Measurements from ENCODE around the gene SAMD4B. TPM values are rescaled to one million over a fixed set of nuclear protein-coding genes. Genes with fewer than 3 reads are reported as not detected.
A peak's percentile ranks its signal among the peaks of the same experiment; 100 is the strongest.

SAMD4B gene
- total and polyA plus RNA-seq, 8 donors, result 49.9 to 136 (median 66.2) TPM

DNA sequence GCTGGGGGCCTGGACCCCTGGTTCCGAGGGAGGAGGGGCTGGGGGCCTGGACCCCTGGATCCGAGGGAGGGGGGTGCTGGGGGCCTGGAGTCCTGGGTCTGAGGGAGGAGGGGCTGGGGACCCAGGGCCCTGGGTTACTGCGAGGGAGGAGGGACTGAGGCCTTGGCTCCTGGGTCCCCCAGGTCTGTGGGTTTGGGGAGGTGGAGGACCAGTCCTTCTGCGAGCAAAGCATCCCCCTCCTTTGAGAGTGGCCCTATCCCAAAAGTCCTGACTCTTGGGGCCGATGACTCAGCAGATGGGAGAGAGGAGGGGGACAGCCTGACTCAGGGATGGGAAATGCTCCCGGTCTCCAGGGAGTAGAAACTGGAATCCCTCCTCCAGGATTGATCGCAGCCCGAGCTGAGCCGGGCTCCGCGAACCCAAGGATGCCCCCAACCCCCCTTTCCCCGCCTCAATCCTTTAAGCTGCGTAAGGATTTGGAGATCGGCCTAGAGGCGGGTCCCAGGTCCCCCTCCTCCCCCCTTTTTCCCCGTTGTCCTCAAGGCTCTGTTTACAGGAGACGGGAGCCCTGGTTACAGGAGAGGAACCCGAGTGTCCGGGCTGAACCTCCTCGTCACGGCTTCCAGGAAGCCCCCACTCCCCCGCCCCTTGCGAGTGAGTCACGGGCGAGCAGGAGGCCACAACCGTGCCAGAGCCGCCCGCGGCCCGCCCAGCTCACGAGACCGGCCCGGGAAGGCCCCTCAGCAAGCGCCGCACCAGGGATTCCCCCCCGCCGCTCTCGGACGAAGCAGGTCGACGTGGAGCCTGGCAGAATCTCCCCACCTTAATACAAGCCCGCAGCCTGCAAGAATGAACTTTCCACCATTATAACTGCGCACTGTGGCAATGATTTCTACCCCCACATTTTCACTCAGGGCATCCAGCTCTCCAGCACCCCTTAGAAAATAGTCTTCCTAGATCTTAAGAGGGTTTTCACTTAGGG is 61.4 kb downstream of the SAMD4B start:
- peak; percentile 98 for DNase-seq
- WGBS, 5 donors, result 1 to 3% (median 2%) methylated on average over 19 to 43 of the region's 43 CpGs
- Histone ChIP-seq H3K27me3 (no peaks in the 10 kb centered on the region), H3K9me3 (no peaks in the 10 kb centered on the region), H3K27ac (peak overlapping the region; percentile 98 to 100 (median 99)), H3K4me3 (peak overlapping the region; percentile 34 to 52 (median 48)), H3K4me1 (peaks cover 56 to 67% (median 59%) of the 10 kb centered on the region in 4 donors), H3K36me3 (peaks cover 11 to 18% (median 16%) of the 10 kb centered on the region in 4 donors)
- peak; percentile 94 to 97 (median 94) for TF ChIP-seq POLR2AphosphoS5 (IDR thresholded peaks at IDR 0.05)
- peak in 1 of 4 donors; percentile 49 for TF ChIP-seq POLR2A (IDR thresholded peaks at IDR 0.05)
- peak; percentile 96 for TF ChIP-seq EP300 (IDR thresholded peaks at IDR 0.05)
- no peak for TF ChIP-seq CTCF (IDR thresholded peaks at IDR 0.05)
- intact Hi-C loops (cut with DNase I; ENCODE audit: low total_unique reads), result no loop called here

GRCh38 chr19:39405261-39405957 is 63.2 kb downstream of the SAMD4B start:
- Histone ChIP-seq H3K27me3 (no peaks in the 10 kb centered on the region), H3K9me3 (no peaks in the 10 kb centered on the region), H3K27ac (peak overlapping the region; percentile 93 to 100 (median 98)), H3K36me3 (peaks cover 15 to 23% (median 20%) of the 10 kb centered on the region in 4 donors), H3K4me1 (peaks cover 46 to 66% (median 57%) of the 10 kb centered on the region in 4 donors), H3K4me3 (peak overlapping the region; percentile 91 to 95 (median 93))
- intact Hi-C loops (cut with DNase I; ENCODE audit: low total_unique reads), result no loop called here
- 88 to 95% (median 92%) methylated on average over 17 of the region's 17 CpGs for WGBS, 5 donors
- peak in 1 of 2 donors; percentile 43 for DNase-seq
- TF ChIP-seq POLR2AphosphoS5 (IDR thresholded peaks at IDR 0.05) (no peak), CTCF (IDR thresholded peaks at IDR 0.05) (no peak), POLR2A (IDR thresholded peaks at IDR 0.05) (no peak), EP300 (IDR thresholded peaks at IDR 0.05) (no peak)

DNA sequence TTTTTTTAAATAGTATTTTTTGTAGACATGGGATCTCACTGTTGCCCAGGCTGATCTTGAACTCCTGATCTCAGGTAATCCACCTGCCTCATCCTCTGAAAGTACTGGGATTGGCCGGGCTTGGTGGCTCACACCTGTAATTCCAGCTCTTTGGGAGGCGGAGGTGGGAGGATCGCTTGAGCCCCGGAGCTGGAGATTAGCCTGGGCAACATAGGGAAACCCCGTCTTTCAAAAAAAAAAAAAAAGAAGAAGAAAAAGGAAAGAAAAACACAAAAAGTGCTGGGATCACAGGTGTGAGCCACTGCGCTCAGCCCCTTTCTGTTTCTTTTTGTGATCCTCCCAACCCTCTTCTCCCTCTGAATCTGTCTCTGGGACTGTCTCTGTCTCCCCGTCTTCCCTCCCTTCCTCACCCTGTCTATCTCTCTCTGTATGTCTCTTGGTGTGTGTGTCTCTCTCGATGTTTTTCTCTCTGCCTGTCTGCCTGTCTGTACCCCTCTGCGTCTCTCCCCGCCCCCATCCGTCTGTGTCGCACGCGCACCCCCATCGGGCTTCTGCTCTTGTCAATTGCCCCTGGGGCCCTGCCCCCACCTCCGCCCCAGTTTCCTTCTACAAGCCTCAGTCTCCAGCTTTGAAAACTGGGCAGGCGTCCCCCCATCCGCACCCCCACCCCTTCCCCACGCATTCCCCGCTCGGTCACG is 63.9 kb downstream of the SAMD4B start:
- peaks cover 47 to 68% (median 58%) of the 10 kb centered on the region in 4 donors for H3K4me1 ChIP-seq
- H3K9me3 ChIP-seq, result no peaks in the 10 kb centered on the region
- intact Hi-C loops (cut with DNase I; ENCODE audit: low total_unique reads), result no loop called here

DNA sequence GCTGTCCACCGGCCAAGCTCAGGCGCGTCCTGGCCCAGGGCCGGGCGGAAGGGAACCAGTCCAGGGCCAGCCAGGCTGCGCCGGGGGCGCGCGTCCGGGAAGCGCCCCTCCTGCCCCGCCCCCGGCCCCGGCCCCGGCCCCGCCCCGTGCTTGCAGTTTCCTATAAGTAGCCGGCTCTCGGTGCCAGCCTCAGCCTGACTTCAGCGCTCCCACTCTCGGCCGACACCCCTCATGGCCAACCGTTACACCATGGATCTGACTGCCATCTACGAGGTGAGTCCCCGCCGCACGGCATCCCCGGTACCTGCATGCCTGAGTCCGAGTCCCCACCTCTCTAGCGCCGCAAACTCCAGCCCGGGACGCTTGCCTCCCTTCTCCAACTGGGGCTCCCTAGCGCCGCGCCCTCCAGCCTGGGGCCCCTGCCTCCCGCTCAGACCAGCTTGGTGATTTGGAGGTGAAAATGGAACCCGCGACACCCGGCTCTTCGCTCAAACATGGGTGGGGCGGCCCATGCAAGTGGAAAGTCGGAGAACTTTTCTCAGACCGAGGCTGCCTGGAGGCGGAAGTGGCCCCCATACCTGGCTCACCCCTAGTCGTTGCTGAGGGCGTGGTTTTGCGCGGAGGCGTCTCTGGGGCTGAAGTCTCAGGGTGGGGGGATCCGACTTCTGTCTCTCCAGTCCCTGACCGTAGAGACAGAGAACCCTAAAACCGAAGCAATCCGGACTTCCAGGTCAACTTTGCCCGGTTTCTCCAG is 64.6 kb downstream of the SAMD4B start, which contains the start of gene ZFP36:
Gene ZFP36 (plus strand): TSS at position 192 of the 754 bp plus-strand sequence. CDS start 58 bp downstream, at position 250.
- peak within 1 kb of the TSS; percentile 98 to 100 (median 99) for H3K27ac ChIP-seq
- H3K4me1 ChIP-seq, result peaks cover 44 to 68% (median 58%) of the 10 kb centered on the region in 4 donors
- peak within 1 kb of the TSS; percentile 91 to 95 (median 93) for H3K4me3 ChIP-seq
- no peaks in the 10 kb centered on the region for H3K27me3 ChIP-seq
- peaks cover 15 to 23% (median 20%) of the 10 kb centered on the region in 4 donors for H3K36me3 ChIP-seq
- WGBS, 5 donors, result 0 to 2% (median 1%) methylated on average over 31 to 56 of the region's 56 CpGs
- peak in 1 of 7 experiments; percentile 22 for TF ChIP-seq CTCF (IDR thresholded peaks at IDR 0.05)
- TF ChIP-seq POLR2A (IDR thresholded peaks at IDR 0.05), result peak in 3 of 4 donors; percentile 94 to 100 (median 99)
- TF ChIP-seq POLR2AphosphoS5 (IDR thresholded peaks at IDR 0.05), result peak; percentile 99 to 100 (median 100)
- TF ChIP-seq EP300 (IDR thresholded peaks at IDR 0.05), result no peak
- H3K9me3 ChIP-seq, result no peaks in the 10 kb centered on the region
- peak; percentile 95 for DNase-seq
- intact Hi-C loops (cut with DNase I; ENCODE audit: low total_unique reads), result no loop called here

More for the DNA sequence above, 63.9 kb downstream of the SAMD4B start:
- TF ChIP-seq POLR2A (IDR thresholded peaks at IDR 0.05), result no peak
- WGBS, 5 donors, result 10 to 14% (median 11%) methylated on average over 18 to 22 of the region's 22 CpGs
- DNase-seq, result no peak
- Histone ChIP-seq H3K4me3 (peak overlapping the region; percentile 91 to 95 (median 93)), H3K36me3 (peaks cover 15 to 23% (median 20%) of the 10 kb centered on the region in 4 donors), H3K27me3 (no peaks in the 10 kb centered on the region), H3K27ac (peak overlapping the region; percentile 93 to 100 (median 98))

Measured in stomach (tissue), 9 donors.